NCI-H2081 (cell line): ENCODE results near the gene INPP5A.
"Not testable (repeated sequence)": the region's sequence is repeated elsewhere in the genome, so short reads cannot be mapped to it uniquely, and the experiment has no call there.

Source experiments
- DNase-seq, 2 experiments: peaks; one replicate each; lab custom pipeline; 2025; lab: John Stamatoyannopoulos, UW

INPP5A gene, protein sequence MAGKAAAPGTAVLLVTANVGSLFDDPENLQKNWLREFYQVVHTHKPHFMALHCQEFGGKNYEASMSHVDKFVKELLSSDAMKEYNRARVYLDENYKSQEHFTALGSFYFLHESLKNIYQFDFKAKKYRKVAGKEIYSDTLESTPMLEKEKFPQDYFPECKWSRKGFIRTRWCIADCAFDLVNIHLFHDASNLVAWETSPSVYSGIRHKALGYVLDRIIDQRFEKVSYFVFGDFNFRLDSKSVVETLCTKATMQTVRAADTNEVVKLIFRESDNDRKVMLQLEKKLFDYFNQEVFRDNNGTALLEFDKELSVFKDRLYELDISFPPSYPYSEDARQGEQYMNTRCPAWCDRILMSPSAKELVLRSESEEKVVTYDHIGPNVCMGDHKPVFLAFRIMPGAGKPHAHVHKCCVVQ

DNA sequence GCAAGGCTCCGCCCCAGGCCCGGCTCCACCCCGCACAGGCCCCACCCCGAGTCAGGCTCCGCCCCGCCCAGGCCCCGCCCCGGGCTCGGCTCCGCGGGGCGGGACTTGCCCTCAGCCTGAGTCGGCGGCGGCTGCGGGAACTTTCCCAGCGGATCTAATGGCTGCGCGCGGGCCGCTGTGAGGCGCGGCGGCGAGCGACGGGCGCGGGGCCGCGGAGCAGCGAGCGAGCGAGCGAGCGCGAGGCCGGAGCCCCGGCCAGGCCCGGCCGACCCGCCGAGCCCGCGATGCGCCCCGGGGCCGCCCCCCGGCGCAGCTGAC lies at the start of gene INPP5A:
Gene INPP5A (plus strand): TSS at position 104 of the 318 bp plus-strand sequence. CDS start 310 bp downstream, outside the sequence.
- no peak for DNase-seq

DNA sequence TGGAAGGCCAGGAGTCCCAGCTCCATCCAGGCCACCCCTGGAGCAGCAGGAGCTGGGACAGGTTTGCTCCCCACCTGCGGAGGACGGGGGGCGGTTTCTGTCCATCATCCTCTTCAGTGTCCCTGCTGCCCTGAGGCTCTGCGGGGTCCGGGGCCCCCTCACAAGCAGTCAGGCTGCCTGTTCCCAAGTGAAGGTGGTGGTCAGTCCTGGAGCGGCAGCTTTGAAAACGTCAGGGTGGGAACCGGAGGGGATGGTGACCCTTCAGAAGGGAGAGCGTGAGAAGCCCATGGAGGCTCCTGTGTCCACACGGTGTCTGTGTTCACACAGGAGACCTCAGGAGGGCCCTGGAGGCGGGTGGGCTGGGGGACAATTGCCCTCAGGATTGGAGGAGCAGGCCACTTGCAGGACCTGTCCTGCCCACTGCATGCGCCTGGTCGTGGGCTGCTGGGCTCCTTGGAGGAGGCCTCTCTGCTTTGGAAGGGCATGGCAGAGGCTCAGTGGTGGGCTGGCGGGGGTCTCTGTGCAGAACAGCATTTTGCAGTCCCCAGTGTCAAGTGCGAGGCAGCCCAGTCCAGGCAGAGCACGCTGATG lies 49.3 kb upstream of the INPP5A start:
- DNase-seq = no peak

DNA sequence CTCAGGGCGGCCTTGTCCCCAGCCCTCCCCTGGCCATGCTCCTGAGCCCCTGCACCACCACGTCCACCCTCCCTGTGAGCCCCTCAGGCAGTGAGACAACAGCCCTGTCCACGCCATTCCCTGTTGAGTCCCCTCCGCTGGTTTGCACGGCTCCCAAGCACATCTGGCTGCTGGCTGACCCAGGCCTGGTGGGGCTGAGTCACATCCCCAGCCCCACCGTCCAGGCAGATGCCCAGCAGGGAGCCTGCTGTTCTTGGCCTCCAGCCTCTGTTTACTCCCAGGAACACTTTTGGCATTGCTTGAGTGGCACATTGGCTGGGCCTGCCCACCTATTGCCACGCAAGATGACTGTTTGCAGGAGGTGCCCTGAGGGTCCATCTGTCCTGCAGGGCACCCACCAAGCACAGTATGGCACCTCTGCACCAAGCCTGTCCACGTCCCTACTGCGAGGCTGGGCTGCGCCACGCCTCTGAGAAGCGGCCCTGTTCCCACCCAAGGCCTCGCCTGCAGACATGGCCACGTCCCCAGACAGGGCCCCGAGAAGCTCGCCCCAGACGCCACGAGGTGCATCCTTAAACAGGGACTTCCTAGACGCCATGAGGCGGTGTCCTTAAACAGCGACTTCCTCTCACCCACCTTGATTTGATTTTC lies 48.4 kb upstream of the INPP5A start:
- no peak for DNase-seq

DNA sequence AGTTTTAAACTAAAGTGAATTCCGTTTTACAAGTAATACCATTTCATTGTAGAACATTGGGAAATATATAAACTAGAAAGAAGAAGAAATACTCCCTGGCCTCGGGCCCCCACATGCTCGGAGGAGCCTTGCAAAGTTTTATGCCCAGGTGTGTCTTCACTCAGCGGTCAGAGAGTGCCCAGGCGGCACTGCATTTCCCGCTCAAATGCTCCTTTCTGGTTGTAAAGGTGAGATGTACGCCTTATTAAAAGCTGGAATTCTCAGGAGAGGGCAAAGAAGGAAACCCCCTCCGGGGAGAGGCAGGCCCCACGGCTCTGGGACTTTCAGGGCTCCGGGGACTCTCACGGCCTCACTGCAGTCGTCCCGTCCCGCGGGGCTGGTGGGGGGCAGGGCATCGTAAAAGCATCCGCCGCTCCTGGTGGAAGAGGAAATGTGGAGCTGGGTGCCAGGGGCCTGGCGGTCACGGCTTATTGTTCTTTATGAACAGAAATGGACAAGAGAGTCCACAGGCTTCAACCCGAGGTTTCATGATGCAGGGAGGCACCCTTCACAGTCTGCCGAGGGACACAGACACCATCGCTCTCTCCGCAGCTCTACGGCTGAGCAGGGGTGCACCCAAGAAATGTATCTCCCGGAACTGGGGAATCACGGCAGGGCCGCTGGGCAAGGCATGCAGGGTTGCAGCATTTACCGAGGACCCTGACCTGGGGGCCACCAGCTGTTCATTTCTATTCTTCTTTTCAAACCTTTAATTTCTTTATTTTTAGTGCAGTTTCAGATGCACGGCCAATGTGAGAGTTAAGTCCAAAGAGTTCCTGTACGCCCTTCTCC lies 47.7 kb upstream of the INPP5A start:
- no peak for DNase-seq

DNA sequence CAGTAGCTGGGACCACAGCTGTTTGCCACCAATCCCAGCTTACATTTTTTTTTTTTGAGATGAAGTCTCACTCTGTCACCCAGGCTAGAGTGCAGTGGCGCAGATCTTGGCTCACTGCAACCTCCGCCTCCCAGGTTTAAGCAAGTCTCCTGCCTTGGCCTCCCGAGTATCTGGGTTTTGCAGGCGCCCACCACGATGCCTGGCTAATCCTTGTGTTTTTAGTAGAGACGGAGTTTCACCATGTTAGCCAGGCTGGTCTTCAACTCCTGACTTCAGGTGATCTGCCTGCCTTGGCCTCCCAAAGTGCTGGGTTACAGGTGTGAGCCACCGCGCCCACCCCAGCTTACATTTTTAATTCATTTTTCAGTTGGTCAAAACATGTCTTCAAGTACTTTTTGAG lies 46.1 kb upstream of the INPP5A start:
- not testable (repeated sequence) for DNase-seq

DNA sequence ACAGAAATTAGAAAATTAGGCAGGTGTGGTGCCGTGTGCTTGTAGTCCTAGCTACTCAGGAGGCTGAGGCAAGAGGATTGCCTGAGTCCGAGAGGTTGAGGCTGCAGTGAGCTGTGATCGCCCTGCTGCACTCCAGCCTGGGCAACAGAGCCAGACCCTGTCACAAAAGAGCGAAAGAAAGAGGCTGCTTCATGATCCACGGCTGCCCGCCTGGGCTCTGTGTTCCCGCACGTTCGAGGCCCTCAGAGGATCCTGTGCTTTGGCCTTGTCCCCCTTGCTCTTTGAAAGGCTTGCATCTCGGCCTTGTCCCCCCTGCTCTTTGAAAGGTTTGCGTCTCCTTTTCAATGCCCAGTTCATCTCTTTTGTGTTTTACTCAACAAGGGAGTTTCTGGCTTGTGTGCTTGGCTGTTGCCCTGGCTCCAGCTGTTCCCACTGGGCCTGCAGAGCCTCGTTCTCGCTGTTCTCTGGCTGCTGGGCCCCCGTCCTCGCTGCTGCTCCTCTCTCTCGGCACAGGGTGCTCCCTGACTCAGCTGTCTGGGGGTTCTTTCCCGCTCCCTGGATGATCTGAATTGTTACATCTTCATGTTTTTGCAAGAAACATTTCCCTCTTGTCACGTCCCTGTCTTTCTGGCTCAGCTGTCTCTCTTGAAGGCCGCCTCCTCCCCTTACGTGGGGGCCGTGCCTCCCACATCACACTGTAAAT lies 45.1 kb upstream of the INPP5A start:
- DNase-seq = no peak

DNA sequence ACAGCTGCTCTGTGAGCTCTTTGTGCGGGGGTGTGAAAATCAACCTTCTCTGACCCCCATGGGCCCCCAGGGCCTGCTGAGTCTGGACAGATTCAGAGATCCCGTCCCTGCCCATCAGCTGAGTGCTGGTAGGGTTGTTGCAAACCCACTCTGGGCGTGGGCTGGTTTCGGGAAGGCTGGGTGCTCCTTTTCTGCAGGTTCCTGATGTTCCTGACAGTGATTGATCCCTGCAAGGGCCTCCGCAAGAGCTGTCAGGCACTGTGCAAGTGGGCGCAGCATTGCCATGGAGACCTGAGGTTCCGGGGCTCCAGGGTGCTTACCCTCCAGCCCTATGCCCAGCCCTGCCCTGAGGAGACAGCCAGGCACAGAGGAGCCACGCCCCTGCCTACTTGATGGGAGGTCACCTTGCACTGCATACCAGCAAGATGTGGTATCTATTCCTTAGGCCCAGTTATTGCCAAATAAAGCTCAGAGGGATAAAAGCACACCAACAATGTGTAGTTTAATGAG lies 44.3 kb upstream of the INPP5A start:
- DNase-seq = no peak

DNA sequence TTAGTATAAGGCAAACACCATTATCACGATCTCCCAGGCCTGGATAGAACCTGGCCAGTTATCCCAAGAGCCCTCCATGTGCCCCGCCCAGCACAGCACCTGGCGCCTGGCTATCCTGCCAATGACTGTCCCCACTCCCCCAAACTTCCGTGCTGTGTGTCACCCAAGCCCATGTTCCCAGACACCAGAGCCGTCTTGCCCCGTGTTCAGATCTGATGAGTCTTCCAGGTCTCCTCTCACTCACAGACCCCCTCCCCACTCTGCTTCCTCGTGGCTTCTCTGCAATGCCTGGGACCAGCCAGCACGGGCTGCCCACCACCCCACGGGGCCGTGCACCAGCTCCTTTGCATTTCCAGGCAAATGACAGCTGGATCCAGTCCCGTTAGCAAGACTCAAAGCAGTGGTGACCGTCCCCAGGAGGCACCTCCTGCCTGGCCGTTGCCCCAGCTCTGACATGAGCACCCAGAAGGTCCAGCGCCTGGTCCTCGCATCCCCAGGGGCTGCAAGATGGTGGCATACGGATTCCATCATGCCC lies 43.8 kb upstream of the INPP5A start:
- no peak for DNase-seq

DNA sequence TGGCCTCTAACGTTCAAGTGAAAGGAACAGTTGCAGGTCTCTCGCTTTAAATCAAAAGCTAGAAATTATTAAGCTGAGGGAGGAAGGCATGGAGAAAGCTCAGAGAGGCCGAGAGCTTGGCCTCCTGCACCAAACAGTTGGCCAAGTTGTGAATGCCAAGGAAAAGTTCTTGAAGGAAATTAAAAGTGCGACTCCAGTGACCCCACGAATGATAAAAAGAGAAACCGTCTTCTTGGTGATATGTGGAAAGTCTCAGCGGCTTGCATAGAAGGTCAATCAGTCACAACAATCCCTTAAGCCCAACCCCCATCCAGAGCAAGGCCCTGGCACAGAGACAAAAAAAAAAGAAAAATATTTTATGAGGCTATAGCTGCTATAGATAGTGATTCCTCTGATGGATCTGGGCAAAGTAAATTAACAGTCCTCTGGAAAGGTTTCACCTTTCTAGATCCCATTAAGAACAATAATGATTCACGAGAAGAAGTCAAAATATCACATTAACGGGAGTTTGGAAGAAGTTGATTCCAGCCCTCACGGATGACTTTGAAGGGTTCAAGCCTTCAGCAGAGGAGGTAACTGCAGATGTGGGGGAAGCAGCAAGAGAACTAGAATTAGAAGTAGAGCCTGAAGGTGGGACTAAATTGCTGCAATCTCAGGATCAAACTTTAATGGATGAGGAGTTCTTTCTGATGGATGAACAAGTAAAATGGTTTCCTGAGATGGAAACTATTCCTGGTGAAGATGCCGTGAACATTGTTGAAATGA lies 42.5 kb upstream of the INPP5A start:
- DNase-seq = no peak

DNA sequence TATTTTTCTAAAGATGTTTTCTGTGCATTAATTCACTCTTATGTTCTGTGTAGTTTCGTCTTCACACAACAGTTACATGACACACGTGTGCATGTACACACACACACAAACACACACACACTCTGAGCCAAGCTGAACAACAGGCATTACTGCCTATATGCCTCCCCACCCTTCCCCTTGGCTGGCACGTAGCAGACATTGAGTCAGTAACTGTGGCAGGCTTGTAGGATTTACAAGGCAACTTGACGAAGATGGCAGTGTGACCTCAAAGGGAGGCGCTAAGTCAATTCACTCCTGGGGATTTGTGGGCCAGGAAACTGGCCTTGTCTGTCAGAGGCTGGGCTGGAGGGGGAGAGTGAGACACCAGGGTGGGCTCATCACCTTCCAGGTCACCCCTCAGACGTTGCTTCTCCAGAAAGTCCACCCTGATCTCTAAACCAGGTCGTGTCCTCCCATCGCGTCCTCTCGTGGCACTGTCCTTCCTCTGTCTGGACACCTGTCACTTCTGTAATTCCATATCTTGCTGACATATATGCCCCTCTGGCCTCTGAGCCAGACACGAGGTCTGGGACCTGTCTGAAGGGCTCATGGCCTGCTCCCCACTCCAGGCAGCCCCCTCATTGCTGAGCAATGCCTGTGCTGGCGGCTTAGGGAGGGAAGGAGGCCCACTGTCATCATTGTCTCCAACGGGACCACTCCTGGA lies 41.1 kb upstream of the INPP5A start:
- no peak for DNase-seq

DNA sequence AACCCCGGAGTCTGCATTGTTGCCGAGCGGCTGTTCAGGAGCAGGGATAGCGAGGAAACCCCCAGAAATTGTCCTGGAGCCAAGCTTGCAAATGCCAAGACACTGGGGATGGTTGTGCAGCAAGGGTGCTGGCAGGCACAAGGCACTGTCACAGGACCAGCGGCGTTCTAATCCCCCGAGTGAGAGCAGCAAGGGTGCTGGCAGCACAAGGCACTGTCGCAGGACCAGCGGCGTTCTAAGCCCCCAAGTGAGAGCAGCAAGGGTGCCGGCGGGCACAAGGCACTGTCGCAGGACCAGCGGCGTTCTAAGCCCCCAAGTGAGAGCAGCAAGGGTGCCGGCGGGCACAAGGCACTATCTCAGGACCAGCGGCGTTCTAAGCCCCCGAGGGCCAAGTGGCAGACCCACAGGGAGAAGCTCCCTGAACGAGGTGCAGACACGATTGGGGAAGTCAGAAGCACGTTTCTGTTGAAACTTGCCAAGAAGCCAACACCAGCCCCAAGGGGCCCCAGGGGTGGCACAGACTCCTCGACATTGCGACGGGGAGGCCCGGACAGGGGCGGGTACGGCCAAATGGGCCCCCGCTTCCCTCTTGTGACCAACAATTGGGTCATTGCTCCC lies 40.4 kb upstream of the INPP5A start:
- DNase-seq = no peak

DNA sequence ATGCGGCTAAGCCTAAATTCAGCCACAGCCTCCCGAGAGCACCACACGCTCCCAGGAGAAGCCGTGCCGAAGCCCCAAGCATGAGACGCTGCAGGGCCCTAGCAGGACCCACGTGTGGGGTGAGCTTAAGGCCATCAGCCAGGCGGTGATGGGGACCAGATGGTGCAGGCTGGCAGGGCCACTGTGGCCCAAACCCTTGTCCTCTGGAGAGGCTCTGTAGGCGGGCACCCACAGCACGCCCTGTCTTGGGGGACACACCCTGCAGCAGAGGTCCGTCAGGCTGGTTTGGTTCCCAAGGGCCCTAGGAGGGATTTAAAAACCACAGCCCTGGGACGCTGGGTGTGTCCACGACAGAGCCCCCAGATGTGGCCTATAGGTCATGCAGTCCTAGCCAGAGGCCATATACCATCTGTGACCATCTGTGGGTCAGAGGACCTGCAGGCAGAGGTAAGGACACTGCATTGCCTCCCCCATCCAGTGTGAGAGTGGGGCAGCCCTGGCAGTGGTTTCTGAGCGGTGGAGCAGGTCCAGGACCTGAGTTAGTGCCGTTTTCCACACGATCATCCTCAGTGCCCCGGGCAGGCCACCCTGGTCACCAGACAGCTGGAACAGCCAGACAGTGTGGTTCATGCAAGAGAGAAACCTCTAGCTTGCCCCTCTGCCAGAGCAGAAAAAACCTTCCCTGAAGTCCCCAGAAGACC lies 39.6 kb upstream of the INPP5A start:
- DNase-seq = no peak

DNA sequence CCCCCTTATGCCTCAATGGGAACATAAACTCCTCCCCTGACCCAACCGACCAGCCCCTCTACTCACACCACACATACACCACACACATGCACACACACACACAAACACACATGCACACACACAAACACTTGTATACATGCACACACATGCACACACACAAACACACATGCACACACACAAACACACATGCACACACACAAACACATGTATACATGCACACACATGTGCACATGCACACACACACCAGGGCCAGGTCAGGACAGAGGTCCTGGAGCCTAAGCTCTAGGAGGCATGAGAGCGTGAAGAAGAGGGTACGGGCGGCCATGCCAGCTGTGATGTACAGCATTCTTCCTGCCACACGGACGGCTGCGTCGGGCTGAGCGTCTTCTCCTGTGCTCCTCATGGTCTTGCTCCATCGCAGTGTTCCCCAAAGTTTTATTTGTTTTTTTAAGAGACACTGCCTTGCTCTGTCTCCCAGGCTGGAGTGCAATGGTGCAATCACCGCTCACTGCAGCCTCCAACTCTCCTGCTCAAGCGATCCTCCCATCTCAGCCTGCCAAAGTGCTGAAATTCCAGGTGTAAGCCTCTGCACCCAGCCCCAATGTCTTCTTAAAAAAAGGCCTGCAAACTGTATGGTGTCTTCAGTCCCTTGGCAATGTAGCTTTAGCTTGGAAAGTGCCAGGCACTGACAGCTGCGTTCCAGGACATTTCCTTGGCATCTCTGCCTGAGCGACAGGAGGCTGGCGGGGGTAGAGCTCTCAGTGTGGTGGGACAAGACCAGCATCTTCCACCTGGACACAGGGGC lies 38.8 kb upstream of the INPP5A start:
- no peak for DNase-seq

DNA sequence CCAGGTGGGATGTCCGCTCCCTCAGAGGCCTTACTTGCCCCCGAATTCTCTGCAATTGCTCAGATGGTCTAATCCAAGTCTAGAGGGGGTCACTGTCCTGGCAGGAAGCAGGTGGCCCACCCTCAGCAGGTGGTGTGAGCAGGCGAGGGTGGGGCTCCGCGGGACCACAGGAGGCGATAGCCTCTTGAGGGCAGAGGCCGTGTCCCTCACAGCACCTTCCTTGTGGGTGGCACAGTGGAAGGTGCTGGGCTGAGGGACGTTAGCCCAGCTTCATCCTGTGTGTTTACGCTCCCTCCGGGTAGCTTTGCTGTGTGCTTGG lies 38.3 kb upstream of the INPP5A start:
- no peak for DNase-seq

DNA sequence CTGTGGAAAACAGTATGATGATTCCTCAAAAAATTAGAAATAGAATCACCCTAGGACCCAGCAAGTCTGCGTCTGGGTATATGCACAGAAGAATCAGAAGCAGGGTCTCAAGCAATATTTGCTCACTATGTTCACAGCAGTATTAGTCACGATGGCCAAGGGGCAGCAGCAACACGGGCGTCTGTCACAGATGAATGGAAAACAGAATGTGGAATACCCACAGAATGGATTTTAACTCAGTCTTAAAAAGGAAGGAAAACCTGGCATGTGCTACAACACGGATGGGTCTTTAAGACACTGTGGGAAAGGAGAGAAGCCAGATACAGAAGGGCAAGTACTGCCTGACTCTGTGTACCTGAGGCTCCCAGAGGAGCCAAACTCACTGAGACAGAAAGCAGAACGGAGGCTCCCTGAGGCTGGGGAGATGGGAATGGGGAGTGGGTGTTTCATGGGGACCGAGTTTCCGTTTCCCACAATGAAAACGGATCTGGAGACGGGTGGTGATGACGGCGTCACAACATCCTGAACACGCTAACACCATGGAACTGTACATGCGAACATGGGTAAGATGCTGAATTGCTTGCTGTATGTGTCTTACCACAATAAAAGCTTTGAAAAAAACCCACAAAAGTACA lies 36.7 kb upstream of the INPP5A start:
- no peak for DNase-seq

DNA sequence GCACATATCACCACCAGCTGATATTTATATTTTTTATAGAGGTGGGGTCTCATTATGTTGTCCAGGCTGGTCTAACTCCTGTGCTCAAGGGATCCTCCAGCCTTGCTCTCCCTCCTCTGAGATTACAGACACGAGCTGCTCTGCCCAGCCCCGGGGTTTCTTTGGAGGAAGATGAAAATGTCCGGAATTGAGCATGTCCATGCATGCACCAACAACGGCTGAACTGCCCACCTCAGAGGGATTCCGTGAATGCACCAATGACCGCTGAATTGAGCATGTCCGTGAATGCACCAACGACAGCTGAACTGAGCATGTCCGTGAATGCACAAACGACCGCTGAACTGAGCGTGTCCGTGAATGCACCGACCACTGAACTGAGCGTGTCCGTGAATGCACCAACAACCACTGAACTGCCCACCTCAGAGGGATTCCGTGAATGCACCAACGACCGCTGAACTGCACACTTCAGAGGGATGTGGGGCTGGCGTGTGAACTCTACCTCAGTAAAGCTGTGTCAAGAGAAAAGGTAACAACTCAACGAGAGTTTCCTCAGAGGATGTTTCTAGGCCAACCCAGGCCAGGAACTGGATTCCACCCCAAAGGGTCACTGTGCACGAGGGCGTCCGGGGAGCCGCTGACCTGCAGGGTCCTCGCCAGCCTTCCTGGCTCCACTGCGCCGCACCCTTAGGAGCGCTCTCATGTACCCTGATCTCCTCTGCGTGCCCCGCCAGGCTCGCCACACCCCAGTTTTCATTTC lies 34.9 kb upstream of the INPP5A start:
- no peak for DNase-seq
